ENCODE results near the gene TTC23.

The TTC23 gene

GRCh38 chr15:99122831-99123712, 126.3 kb downstream of the TTC23 start:
- no peak for FAIRE-seq
- TF ChIP-seq POLR2A (IDR thresholded peaks at IDR 0.05; ENCODE audit: low read depth, low read length) (no peak), POLR2AphosphoS5 (IDR thresholded peaks at IDR 0.05; ENCODE audit: low read depth, low read length) (no peak), TAF1 (IDR thresholded peaks at IDR 0.05; ENCODE audit: borderline replicate concordance, low read depth, low read length) (no peak)
- DNase-seq (ENCODE audit: insufficient read length): no peak

GRCh38 chr15:99121691-99122410, 127.5 kb downstream of the TTC23 start:
- TF ChIP-seq POLR2A (IDR thresholded peaks at IDR 0.05; ENCODE audit: low read depth, low read length): no peak
- DNase-seq (ENCODE audit: insufficient read length) (no peak), FAIRE-seq (no peak)

- FAIRE-seq: no peak
These were observed 128.2 kb downstream of the TTC23 start for GRCh38 chr15:99121207-99121606.

GRCh38 chr15:99120050-99120777, 129.2 kb downstream of the TTC23 start:
- DNase-seq (ENCODE audit: insufficient read length) (no peak), FAIRE-seq (no peak)
- TF ChIP-seq POLR2A (IDR thresholded peaks at IDR 0.05; ENCODE audit: low read depth, low read length) (no peak), TAF1 (IDR thresholded peaks at IDR 0.05; ENCODE audit: borderline replicate concordance, low read depth, low read length) (no peak), POLR2AphosphoS5 (IDR thresholded peaks at IDR 0.05; ENCODE audit: low read depth, low read length) (no peak)

More at GRCh38 chr15:99121207-99121606, 128.2 kb downstream of the TTC23 start:
- TF ChIP-seq POLR2A (IDR thresholded peaks at IDR 0.05; ENCODE audit: low read depth, low read length): no peak
- no peak for TF ChIP-seq POLR2AphosphoS5 (IDR thresholded peaks at IDR 0.05; ENCODE audit: low read depth, low read length)
- no peak for TF ChIP-seq TAF1 (IDR thresholded peaks at IDR 0.05; ENCODE audit: borderline replicate concordance, low read depth, low read length)
- no peak for DNase-seq (ENCODE audit: insufficient read length)

- no peak for DNase-seq (ENCODE audit: insufficient read length)
- no peak for FAIRE-seq
These were observed 130.4 kb downstream of the TTC23 start for GRCh38 chr15:99118801-99119546.

GRCh38 chr15:99118258-99118632, 131.1 kb downstream of the TTC23 start:
- FAIRE-seq (no peak), DNase-seq (ENCODE audit: insufficient read length) (no peak)
- no peak for TF ChIP-seq POLR2A (IDR thresholded peaks at IDR 0.05; ENCODE audit: low read depth, low read length)

More at GRCh38 chr15:99118801-99119546, 130.4 kb downstream of the TTC23 start:
- TF ChIP-seq POLR2A (IDR thresholded peaks at IDR 0.05; ENCODE audit: low read depth, low read length) (no peak), TAF1 (IDR thresholded peaks at IDR 0.05; ENCODE audit: borderline replicate concordance, low read depth, low read length) (no peak), POLR2AphosphoS5 (IDR thresholded peaks at IDR 0.05; ENCODE audit: low read depth, low read length) (no peak)

GRCh38 chr15:99117563-99118257, 131.7 kb downstream of the TTC23 start:
- FAIRE-seq (no peak), DNase-seq (ENCODE audit: insufficient read length) (no peak)
- no peak for TF ChIP-seq POLR2A (IDR thresholded peaks at IDR 0.05; ENCODE audit: low read depth, low read length)

GRCh38 chr15:99117111-99117510, 132.3 kb downstream of the TTC23 start:
- TF ChIP-seq POLR2A (IDR thresholded peaks at IDR 0.05; ENCODE audit: low read depth, low read length) (no peak), TAF1 (IDR thresholded peaks at IDR 0.05; ENCODE audit: borderline replicate concordance, low read depth, low read length) (no peak), POLR2AphosphoS5 (IDR thresholded peaks at IDR 0.05; ENCODE audit: low read depth, low read length) (no peak)
- DNase-seq (ENCODE audit: insufficient read length) (no peak), FAIRE-seq (no peak)

GRCh38 chr15:99115300-99116215, 133.8 kb downstream of the TTC23 start:
- DNase-seq (ENCODE audit: insufficient read length) (no peak), FAIRE-seq (no peak)
- TF ChIP-seq TAF1 (IDR thresholded peaks at IDR 0.05; ENCODE audit: borderline replicate concordance, low read depth, low read length): no peak
- TF ChIP-seq POLR2AphosphoS5 (IDR thresholded peaks at IDR 0.05; ENCODE audit: low read depth, low read length): no peak
- no peak for TF ChIP-seq POLR2A (IDR thresholded peaks at IDR 0.05; ENCODE audit: low read depth, low read length)

Measured in GM12892 (cell line).